Lung microvascular endothelial cell (primary cell): ENCODE data around the gene HGS. TPM values are rescaled to one million over a fixed set of nuclear protein-coding genes. Genes with fewer than 3 reads are reported as not detected.
A peak's percentile ranks its signal among the peaks of the same experiment; 100 is the strongest.

ENCODE experiments used
- DNase-seq, 2 donors: peaks; one replicate each; pipeline versions ENCODE4 v3.0.0 to v3.0.0-alpha.2; 2010; ENCODE audit warnings: low read depth in 2 of 2
- total RNA-seq: library from RNA; depleted of rRNA; stranded (reverse); fragments of >200 nt; gene quantifications from 2 replicates; pipeline ENCODE4 v1.2.1, GENCODE V29; 2014

HGS gene
- total RNA-seq, 1 donor from 2014 or later, result 45.2 TPM

DNA sequence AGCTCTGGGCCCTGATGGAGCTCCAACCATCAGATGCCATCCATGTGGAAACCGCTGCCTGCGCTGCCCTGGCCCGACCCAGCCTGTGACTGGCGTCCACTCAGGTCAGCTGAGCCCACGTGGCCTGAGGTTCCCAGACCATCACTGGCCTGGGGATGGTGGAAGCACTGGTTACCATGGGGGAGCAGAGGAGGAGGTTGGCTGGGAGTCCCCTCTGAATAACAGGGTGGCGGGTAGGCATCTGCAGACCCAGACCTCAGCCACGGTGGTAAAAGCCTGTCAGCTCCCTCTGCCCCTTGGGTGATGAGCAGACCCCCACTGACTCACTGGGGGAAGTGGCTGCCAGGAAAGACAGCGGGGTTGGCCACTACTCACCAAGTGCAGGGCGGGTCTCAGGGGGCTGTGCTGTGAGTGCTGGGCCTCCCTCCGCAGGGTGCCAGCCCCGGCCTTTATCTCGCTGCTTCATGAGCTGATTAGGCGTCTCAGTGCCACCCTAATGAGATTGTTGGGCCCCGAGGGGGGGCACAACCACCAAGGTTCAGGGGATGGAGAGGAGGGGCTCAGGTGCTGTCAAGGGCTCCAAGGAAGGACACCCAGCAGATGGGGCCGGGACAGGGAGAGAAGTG, 27.6 kb upstream of the HGS start, which contains the start of gene PDE6G:
Gene PDE6G, minus strand, starts transcription at position 425 of the 626 bp plus-strand sequence. CDS start 3,237 bp downstream, outside the sequence.
- DNase-seq, result no peak

DNA sequence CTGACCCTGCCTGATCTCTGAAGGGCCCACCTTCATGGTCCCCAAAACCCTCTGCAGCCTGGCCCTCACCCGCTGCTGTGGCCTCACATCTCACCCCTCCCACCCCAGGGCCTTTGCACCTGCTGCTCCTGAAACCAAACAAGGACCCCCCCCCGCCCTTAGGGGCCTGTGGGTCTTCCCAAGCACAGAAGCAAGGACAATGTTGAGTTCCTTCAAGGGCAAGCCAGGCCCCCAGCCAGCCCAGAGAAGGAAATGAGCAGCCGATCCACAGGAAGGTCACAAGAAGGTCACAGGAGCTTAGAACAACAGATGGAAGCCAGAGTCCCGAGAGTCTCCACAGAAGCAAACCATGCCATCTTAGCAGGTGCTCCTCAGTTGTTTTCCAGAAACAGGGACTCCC, 27.0 kb upstream of the HGS start:
- DNase-seq, result peak in 1 of 2 donors; percentile 68

DNA sequence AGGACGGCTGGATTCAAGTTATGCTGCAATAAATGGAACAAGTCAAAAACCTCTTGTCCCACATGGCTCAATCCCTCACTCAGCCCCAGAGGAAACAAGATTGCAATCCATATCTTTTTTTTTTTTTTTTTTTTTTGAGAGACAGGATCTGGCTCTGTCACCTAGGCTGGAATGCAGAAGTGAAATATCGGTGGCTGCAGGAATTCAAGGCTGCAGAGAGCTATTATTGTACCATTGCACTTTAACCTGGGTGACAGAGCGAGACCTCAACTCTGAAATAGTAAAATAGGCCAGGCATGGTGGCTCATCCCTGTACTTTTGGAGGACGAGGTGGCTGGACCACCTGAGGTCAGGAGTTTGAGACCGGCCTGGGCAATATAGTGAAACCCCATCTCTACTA, 24.8 kb upstream of the HGS start:
- DNase-seq, result no peak

DNA sequence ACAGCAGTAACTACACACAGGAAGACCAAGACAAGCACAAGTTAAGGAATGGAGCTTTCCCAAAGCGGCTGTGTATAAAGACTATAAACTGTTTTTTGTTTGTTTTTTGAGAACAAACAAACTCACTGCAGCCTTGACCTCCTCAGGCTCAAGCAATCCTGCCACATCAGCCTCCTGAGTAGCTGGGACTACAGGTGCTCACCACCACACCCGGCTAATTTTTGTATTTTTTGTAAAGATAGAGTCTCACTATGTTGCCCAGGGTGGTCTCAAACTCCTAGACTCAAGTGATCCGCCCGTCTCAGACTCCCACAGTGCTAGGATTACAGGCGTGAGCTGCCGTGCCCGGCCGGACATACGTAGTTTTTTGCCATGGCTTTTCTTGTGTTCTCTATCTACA, 23.4 kb upstream of the HGS start:
- no peak for DNase-seq

DNA sequence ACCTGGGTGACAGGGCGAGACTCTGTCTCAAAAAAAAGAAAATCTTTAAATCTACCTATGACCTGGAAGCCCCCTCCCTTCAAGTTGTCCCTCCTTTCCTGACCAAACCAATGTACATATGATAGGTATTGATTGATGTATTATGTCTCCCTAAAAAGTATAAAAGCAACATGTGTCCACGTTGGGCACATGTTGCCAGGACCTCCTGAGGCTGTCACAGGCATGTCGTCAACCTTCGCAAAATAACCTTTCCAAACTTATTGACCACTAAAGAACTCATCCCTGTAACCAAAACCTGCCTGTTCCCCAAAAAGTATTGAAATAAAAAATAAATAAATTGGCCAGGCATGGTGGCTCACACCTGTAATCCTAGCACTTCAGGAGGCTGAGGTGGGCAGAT, 21.8 kb upstream of the HGS start:
- DNase-seq, result no peak

DNA sequence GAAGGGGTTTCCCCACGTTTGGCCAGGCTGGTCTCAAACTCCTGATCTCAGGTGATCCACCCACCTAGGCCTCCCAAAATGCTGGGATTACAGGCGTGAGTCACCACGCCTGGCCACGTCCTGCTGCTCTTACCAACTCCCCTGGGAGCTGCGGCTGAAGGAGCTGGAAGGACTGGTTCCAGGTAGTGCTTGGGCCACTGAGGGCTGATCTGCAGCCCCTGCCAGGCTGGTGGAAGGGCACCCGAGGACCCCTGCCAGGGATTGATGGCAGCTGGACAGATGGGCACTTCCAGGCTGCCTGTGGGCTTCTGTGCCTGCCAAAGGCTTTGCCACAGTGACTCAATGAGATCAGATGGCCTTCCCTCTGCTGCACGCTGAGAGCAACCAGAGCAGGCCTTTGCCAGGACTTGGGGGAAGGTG, 19.8 kb upstream of the HGS start:
- no peak for DNase-seq

DNA sequence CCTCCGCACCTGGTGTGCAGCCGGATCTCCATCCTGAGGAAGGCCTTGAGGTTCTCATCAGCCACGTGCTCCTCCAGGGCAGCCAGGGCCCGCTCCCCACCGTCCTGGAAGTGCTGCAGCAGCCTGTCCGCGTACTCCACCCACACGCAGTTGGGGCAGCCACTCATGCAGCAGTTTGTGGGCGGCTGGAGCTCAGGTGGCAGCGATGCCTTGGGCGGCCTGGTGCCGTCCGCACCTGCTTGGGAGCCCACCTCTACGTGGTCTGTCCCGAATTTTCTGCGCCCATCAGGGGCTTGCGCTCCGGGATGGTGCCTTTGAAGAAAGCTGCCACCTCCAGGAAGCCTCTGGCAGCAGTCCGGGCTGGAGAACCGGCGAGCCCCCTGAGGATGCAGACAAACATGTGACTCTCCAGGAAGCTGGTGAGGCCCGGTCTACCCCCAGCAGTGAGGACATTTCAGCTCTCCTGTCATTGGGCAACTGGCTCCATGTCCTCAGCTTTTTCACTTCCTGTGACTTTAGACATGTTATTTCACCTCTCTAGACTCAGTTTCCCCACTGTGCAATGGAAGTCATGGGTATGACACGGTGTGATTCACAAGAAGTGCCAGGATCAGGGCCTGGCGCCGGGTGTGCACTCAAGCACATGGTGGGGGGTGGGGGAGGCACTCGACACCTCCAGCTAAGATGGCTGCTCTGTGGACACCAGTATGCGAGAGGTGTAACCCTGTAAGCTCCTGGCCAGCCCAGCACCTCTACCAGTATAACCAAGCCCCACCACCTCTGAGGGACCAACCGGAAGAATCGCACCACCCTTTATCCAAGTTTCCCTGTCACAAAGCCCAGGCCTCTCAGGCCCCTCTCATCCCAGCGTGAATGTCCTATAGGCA, 18.4 kb upstream of the HGS start:
- DNase-seq, result peak; percentile 36 to 44

DNA sequence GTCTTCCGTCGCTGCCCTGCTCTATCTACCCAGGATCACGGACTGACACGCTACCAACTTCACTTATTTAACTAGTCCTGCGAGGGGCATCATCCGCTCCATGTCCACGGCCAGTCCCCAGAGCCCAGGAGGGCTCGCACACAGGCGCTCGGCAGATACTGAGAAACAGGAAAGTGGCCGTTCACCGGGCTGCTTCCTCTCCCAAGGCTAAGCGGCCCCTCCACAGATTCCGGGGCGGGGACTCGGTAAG, 17.8 kb upstream of the HGS start:
- peak; percentile 62 to 64 for DNase-seq

DNA sequence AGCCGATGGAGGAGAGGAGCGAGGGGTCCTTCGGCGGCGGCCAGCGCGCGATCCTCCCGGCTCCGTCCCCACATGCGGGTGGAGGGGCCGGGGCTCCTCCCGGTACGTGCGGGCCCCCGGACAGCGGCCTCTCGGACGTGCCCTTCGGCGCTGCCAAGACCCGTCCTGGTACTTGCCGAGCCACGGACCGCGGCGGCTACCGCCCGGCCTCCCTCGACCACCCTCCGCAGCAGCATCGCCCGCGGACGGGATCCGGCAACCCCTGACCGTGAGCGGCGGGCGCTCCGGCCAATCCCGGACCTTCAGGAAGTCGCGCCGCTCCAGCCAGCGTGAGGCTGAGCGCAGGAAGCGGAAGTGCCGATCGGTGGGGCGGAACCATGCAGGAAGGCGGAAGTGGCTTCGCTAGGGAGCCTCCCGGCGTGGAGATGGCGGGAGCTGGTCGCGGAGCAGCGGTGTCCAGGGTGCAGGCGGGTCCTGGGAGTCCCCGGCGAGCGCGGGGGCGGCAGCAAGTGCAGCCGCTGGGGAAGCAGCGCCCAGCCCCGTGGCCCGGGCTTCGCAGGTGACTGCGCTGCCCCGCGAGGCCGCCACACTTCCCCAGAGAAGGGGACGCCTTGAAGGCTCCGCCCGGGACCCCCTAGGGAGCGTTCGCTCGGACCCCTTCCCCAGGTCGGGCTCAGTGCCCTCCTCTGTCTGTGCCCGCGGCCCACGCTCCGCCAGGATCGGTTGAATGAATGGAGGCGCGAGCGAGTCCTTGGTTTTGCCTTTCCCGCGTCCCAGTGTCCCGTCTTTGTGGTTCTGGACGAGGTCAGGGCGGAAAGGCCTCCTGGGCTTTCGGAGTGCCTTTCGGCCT, 17.2 kb upstream of the HGS start, which contains the start of the genes CCDC137 and OXLD1:
Gene CCDC137, plus strand, starts transcription at position 396 of the 850 bp plus-strand sequence. Its CDS starts 30 bp downstream, at position 426.
Gene OXLD1, minus strand, starts transcription at position 264 of the 850 bp plus-strand sequence. Its CDS starts 28 bp downstream, at position 236.
- DNase-seq, result peak; percentile 98

DNA sequence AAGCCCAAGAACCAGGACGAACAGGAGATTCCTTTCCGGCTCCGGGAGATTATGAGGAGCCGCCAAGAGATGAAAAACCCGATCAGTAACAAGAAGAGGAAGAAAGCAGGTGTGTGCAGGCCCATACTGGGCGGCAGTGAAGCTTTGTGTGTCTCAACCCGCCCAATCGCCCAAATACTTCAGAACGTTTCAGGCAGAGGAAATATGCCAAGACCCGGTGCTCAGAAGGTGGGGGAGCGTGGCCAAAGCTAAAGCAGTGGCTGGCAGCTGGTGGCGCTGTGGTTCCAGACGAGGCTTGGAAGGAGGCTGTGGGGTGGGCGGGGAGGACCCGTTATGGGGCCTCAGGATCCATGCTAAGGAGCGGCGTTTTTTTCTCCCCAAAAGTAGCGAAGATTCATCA, 16.1 kb upstream of the HGS start:
- DNase-seq, result no peak

DNA sequence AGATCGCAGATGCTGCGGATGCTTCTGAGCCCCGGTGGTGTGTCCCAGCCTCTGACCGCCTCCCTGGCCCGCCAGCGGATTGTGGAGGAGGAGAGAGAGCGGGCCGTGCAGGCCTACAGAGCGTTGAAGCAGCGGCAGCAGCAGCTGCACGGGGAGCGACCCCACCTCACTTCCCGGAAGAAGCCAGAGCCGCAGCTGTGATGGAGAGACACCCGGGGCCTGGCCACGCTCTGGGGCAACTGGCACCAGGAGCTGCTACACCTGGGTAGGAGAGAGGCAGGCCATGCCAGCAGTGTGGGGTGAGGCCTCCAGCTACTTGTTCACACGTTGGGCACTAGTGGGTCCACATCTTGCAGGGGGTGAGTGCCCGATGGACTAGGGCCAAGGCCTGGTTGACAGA, 11.3 kb upstream of the HGS start:
- no peak for DNase-seq

DNA sequence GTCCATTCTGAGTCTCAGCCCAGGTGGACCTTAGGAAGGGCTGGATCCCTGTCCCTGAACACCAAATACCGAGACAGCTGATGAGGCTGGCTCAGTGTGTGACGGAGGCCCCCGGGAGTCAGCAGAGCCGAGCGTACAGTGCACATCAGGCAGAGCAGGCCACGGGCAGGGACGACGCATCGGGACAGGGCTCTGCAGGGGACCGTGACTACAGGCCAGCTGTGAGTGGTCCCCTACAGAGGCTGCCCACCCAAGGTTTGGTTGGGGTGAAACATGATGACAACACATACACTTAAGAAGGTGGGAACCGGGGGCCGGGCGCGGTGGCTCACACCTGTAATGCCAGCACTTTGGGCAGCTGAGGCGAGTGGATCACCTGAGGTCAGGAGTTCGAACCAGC, 10.9 kb upstream of the HGS start:
- DNase-seq, result no peak

DNA sequence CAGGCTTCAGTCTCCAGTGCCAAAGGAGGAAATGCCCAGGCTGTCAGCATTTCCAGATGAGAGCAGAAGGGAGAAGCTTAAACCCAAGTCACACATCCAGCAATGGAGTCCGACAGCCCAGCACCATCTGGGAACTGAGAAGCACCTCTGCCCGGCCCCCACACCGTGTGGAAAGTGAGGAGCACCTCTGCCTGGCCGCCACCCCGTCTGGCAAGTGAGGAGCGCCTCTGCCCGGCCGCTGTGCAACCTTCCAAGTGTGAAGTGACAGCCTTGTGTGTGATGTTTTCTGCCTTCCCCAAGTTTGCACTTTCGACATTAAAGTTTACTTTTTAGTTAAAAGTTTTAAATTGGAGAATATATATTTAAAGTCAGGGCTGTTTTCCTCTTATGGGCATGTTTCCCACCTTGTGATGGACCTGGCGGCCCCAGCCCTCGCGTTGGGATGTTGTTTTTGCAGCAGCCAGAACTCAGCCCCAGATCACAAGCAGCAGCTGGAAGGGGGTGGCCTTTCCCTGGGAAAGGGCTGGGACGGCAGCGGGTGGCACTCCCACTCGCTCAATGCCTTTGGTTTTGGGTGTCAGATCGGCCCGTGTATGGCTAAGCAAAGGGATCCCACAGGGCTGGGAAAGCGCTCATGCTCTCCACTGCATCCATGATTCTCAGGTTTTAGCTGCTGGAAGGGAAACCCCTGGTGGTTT, 10.1 kb upstream of the HGS start:
- DNase-seq, result no peak

DNA sequence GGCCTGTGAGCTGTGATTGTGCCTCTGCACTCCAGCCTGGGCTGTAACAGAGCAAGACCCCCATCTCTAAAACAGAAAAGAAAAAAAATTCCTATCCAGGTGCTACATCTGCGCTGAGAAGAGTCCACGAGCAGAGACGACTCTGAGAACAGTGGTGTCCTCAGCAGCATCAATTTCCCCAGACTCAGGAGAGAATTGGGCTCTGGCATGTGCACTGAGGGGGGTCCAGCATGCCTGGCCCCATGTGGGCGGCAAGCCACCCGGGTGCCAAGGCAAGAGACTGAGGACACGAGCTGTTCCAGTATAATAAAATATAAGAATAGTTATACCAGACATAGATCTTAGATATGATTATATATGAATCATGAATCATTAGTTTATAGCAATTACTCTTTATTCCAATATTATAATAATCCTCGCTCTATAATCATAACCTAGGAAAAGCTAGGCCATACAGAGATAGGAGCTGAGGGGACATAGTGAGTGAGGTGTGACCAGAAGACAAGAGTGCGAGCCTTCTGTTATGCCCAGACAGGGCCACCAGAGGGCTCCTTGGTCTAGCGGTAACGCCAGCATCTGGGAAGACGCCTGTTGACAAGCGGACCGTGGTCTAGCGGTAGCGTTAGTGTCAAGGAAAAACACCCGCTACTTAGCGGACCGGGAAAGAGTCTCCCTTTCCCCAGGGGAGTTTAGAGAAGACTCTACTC, 8.1 kb upstream of the HGS start:
- DNase-seq, result peak in 1 of 2 donors; percentile 46

DNA sequence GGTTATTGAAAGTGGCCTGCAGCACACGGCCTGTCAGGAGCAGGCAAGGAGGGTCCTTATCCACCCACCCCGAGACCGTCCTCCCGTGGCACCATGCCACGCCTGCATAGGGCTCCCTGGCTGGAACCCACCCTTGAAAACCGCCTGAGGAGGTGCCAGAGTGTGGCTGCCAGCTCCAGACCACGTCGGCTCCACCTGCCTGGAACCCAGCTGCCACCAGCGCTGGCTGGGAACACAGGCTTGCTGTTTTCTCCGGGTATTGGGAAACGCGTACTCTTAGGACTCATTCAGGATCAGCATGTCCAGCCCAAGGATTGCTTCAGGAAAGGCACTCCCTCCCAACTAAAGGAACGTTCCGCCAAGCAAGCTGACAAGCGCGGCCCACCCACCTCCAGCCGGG, 6.9 kb upstream of the HGS start:
- DNase-seq, result no peak

DNA sequence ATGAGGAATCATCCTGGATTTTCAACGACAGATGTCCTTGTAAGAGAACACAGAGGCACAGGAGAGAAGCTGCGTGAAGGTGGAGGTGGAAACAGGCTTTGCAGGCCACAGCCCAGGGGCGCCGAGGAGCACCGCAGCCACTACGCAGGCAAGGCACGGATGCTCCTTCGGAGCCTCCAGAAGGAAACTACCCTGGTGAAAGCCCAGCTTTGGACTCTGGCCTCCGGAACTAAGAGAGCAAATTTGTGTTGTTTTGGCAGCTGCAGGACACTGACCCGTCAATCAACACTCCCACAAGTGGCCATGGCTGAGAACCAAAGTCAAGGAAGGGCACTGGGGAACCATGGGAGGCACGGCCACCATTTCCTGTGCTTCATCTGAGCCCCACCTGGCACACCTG, 3.7 kb upstream of the HGS start:
- DNase-seq, result no peak

DNA sequence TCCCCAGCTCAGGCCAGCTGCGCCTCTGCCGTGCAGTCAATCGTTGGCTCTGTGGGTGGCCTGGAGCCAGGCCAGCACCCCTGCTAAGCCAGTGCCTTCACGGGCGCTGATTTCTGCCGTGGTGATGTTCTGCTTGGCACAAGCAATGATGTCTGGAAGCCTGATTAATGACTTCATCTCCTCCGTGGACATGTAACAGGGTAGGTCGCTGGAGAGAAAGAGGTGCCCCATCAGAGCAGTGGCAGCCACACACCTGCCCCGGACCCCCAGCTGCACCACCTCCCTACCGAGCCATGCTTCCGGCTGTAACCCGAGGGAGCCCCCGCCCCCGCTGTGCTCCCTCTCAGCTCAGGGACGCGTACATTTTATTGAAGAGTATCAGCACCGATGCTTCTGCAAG, 2.1 kb upstream of the HGS start:
- no peak for DNase-seq

DNA sequence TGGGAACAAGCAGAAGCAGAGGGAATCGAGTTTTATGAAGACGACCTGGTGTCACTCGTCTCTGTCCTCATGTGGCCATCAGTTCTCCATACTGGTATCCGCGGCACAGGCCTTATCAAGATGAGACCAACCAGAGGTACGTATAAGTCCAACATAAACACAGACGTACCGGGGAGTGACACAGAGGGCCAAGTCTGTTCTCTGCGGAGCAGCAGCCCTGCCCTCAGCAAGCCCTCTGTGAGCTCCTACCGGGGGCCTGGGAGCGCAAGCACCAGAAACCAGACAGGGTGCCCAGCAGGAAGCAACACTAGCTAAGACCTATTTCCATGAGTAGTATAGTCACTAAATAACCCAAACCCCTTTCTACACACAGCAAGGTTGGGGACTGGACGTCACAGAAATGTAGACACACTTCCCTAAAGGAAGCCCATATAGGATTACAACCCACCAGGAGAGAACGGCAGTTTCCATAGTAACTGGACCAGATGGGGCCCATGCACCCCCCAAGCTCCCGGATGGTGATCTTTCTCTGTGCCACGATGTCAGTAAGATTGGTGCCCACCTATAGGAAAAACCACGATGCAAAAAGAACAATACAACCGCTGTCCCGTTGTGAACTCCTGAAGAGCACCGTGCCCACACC, 1.1 kb upstream of the HGS start:
- no peak for DNase-seq

DNA sequence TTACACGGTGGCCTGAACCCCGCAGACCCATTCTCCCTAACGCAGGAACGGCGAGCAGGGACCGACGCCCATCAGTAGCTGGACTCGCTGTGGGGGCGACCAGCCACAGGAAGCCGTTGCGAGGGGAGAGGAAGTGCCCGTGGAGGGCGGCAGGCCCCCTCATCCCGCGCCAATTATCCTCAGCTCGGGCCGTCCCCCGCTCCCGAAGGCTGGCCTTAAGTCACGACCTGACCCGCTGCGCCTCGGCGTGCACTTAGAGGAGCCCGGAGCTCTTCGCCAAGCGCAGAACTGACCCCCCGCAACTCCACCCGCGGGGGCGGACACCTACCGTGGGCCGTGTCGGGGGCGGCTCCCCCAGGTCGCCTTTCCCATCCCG, 615 bp upstream of the HGS start:
- DNase-seq, result no peak

DNA sequence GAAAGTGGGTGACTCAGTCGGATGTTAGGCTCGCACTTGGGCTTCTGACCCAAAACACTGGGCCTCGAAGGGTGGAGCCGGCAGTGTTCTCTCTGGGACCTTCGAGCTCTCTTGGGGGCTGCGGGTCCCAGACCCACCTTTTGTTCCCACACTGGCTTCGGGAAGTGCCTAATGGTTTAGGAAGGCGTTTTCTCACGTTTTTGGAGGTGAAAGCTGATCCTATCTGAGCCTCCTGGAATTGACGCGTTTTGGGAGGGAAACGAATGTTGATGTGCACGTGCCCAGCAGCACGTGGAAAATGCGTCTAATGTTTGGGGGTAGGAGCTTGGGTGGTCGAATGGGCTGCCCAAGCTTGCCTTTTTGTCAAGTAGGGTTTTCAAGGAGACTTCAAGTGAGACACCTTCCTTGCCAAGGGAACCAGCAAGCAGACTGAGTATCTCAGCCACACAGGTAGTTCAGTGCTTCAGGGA, 666 bp downstream of the HGS start:
- no peak for DNase-seq
